Measurements from ENCODE around the gene RABL6.

Gene RABL6

DNA sequence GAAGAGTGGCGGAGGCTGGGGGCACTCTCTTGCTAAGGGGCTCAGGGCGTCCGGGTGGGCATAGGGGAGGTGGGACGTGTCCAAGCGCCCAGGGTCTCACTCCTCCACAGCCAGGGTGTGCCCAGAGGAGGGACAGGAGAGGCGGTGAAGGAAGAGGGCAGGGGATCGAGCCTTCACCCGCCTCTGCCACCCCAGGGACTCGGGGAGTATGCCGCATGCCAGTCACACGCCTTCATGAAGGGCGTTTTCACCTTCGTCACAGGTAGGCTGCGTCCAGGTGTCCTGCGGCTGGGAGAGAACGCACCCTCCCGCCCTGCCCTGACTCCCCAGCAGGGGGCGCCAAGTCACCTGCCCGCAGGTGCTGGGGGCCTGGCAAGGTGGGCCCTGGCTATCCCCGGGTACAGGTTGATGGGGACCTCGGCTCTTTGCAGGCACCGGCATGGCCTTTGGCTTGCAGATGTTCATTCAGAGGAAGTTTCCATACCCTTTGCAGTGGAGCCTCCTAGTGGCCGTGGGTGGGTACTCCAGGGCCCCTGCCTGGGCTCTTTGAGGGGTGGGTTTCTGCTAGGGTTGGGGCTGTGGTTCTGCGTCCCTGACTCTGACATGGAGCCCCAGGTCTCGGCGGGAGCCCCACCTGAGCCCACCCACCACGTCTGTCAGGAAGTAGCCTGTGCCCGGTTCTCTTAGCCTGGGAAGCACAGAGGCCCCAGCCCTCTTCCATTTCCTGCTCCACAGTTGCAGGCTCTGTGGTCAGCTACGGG lies 16.1 kb upstream of the RABL6 start (continued):
- TF ChIP-seq, protein P1, sequence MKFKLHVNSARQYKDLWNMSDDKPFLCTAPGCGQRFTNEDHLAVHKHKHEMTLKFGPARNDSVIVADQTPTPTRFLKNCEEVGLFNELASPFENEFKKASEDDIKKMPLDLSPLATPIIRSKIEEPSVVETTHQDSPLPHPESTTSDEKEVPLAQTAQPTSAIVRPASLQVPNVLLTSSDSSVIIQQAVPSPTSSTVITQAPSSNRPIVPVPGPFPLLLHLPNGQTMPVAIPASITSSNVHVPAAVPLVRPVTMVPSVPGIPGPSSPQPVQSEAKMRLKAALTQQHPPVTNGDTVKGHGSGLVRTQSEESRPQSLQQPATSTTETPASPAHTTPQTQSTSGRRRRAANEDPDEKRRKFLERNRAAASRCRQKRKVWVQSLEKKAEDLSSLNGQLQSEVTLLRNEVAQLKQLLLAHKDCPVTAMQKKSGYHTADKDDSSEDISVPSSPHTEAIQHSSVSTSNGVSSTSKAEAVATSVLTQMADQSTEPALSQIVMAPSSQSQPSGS (tag by site-specific recombination; IDR thresholded peaks at IDR 0.05; ENCODE audit: low read depth), result no peak
- TF ChIP-seq ZNF658 (tag by site-specific recombination; IDR thresholded peaks at IDR 0.05), result no peak
- TF ChIP-seq, protein P2, sequence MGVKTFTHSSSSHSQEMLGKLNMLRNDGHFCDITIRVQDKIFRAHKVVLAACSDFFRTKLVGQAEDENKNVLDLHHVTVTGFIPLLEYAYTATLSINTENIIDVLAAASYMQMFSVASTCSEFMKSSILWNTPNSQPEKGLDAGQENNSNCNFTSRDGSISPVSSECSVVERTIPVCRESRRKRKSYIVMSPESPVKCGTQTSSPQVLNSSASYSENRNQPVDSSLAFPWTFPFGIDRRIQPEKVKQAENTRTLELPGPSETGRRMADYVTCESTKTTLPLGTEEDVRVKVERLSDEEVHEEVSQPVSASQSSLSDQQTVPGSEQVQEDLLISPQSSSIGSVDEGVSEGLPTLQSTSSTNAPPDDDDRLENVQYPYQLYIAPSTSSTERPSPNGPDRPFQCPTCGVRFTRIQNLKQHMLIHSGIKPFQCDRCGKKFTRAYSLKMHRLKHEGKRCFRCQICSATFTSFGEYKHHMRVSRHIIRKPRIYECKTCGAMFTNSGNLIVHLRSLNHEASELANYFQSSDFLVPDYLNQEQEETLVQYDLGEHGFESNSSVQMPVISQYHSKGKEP (tag by site-specific recombination; IDR thresholded peaks at IDR 0.05), result no peak
- TF ChIP-seq FEZF1 (tag by site-specific recombination; IDR thresholded peaks at IDR 0.05), result no peak
- TF ChIP-seq, protein P3, sequence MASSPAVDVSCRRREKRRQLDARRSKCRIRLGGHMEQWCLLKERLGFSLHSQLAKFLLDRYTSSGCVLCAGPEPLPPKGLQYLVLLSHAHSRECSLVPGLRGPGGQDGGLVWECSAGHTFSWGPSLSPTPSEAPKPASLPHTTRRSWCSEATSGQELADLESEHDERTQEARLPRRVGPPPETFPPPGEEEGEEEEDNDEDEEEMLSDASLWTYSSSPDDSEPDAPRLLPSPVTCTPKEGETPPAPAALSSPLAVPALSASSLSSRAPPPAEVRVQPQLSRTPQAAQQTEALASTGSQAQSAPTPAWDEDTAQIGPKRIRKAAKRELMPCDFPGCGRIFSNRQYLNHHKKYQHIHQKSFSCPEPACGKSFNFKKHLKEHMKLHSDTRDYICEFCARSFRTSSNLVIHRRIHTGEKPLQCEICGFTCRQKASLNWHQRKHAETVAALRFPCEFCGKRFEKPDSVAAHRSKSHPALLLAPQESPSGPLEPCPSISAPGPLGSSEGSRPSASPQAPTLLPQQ (tag by site-specific recombination; IDR thresholded peaks at IDR 0.05), result peak; percentile 63; the same call in 1 of the 2 replicates
- TF ChIP-seq ZNF776 (tag by site-specific recombination; IDR thresholded peaks at IDR 0.05; ENCODE audit: borderline replicate concordance), result no peak
- no peak for TF ChIP-seq ZFP69B (tag by site-specific recombination; IDR thresholded peaks at IDR 0.05)
- TF ChIP-seq ZNF830 (tag by site-specific recombination; IDR thresholded peaks at IDR 0.05; ENCODE audit: low read depth), result no peak
- TF ChIP-seq ZNF239 (tag by site-specific recombination; IDR thresholded peaks at IDR 0.05), result no peak
- TF ChIP-seq, protein P4, sequence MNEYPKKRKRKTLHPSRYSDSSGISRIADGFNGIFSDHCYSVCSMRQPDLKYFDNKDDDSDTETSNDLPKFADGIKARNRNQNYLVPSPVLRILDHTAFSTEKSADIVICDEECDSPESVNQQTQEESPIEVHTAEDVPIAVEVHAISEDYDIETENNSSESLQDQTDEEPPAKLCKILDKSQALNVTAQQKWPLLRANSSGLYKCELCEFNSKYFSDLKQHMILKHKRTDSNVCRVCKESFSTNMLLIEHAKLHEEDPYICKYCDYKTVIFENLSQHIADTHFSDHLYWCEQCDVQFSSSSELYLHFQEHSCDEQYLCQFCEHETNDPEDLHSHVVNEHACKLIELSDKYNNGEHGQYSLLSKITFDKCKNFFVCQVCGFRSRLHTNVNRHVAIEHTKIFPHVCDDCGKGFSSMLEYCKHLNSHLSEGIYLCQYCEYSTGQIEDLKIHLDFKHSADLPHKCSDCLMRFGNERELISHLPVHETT (tag by site-specific recombination; IDR thresholded peaks at IDR 0.05), result no peak
- no peak for TF ChIP-seq ZNF664 (tag by site-specific recombination; IDR thresholded peaks at IDR 0.05)
- no peak for TF ChIP-seq ZNF521 (tag by site-specific recombination; IDR thresholded peaks at IDR 0.05)
- no peak for TF ChIP-seq ZNF16 (tag by site-specific recombination; IDR thresholded peaks at IDR 0.05; ENCODE audit: low read depth)
- no peak for TF ChIP-seq ZNF629 (tag by site-specific recombination; IDR thresholded peaks at IDR 0.05)
- 0 out of 2 replicates have a peak, but pooled peaks have one; percentile 73 for TF ChIP-seq ZNF501 (tag by site-specific recombination; IDR thresholded peaks at IDR 0.05)
- TF ChIP-seq ZNF530 (tag by site-specific recombination; IDR thresholded peaks at IDR 0.05; ENCODE audit: low read depth), result no peak
- peak; percentile 97 for TF ChIP-seq CTCF (tag by site-specific recombination; IDR thresholded peaks at IDR 0.05)
- no peak for TF ChIP-seq MZF1 (tag by site-specific recombination; IDR thresholded peaks at IDR 0.05; ENCODE audit: borderline replicate concordance)
- no peak for TF ChIP-seq ZNF571 (tag by site-specific recombination; IDR thresholded peaks at IDR 0.05)
- no peak for TF ChIP-seq PRDM4 (tag by site-specific recombination; IDR thresholded peaks at IDR 0.05)
- no peak for TF ChIP-seq SALL2 (tag by site-specific recombination; IDR thresholded peaks at IDR 0.05; ENCODE audit: borderline replicate concordance)
- no peak for TF ChIP-seq ZNF26 (tag by site-specific recombination; IDR thresholded peaks at IDR 0.05)
- no peak for TF ChIP-seq ZNF792 (tag by site-specific recombination; IDR thresholded peaks at IDR 0.05)
- TF ChIP-seq ZBTB48 (tag by site-specific recombination; IDR thresholded peaks at IDR 0.05), result peak; percentile 71; the same call in 1 of the 2 replicates
- TF ChIP-seq ZNF350 (tag by site-specific recombination; IDR thresholded peaks at IDR 0.05), result no peak
- TF ChIP-seq ZEB2 (tag by site-specific recombination; IDR thresholded peaks at IDR 0.05), result peak; percentile 99
- TF ChIP-seq KLF1 (tag by site-specific recombination; IDR thresholded peaks at IDR 0.05), result peak; percentile 30; the same call in 1 of the 2 replicates
